PC-9 (cell line): ENCODE measurements around the gene E2F1. TPM values are rescaled to one million over a fixed set of nuclear protein-coding genes. Genes with fewer than 3 reads are reported as not detected.

Experiments used
- BruUV-seq: library from RNA; stranded (reverse); fragments of 400-500 nt; replicated peaks from 2 replicates; lab custom pipeline; 2021; lab: Mats Ljungman, UMichigan
- CTCF ChIA-PET: fragments of 300-600 bp; sonication (Branson Sonifier 250); formaldehyde crosslinking; loops from one replicate; lab custom pipeline; 2022; ENCODE audit warnings: antibody characterized with exemption; lab: Charles Lee
- POLR2A ChIA-PET: fragments of 300-600 bp; sonication (Branson Sonifier 250); formaldehyde crosslinking; loops from one replicate; lab custom pipeline; 2022; ENCODE audit warnings: antibody characterized with exemption; ENCODE audit not compliant: unreplicated experiment; lab: Charles Lee
- DNase-seq, 2 experiments: peaks; one replicate each; pipeline versions ENCODE4 v3.0.0 to v3.0.0-alpha.2; 2015 to 2022; ENCODE audit warnings: mixed read lengths in 1 of 2
- H2AFZ ChIP-seq: fragments of 200-600 bp; sonication (generic); 2 replicates; pipeline ENCODE4 v1.8.1; 2017; ENCODE audit warnings: antibody characterized with exemption
- H3F3A ChIP-seq: fragments of 200-600 bp; sonication (generic); 2 replicates; pipeline ENCODE4 v1.8.1; 2017; ENCODE audit warnings: antibody characterized with exemption, mild to moderate bottlenecking, low read depth; ENCODE audit not compliant: insufficient read depth
- H3K27ac ChIP-seq: fragments of 200-600 bp; sonication (generic); 2 replicates; pipeline ENCODE4 v1.6.1; 2016; ENCODE audit warnings: mixed run types
- H3K27me3 ChIP-seq: fragments of 200-600 bp; sonication (generic); 2 replicates; pipeline ENCODE4 v1.6.1; 2016; ENCODE audit warnings: low read depth, mixed run types; ENCODE audit not compliant: insufficient read depth
- H3K36me3 ChIP-seq: fragments of 200-600 bp; sonication (generic); 2 replicates; pipeline ENCODE4 v1.6.1; 2016; ENCODE audit warnings: low read depth, mixed run types
- H3K4me1 ChIP-seq: fragments of 200-600 bp; sonication (generic); replicated peaks from 2 replicates; pipeline ENCODE4 v1.6.1; 2016; ENCODE audit warnings: mixed run types; ENCODE audit not compliant: insufficient read depth
- H3K4me2 ChIP-seq: fragments of 200-600 bp; sonication (generic); 2 replicates; pipeline ENCODE4 v1.6.1; 2017; ENCODE audit warnings: mixed run types
- H3K4me3 ChIP-seq: fragments of 200-600 bp; sonication (generic); 2 replicates; pipeline ENCODE4 v1.6.1; 2016; ENCODE audit warnings: mixed run types
- H3K79me2 ChIP-seq: fragments of 200-600 bp; sonication (generic); 2 replicates; pipeline ENCODE4 v1.6.1; 2017; ENCODE audit warnings: low read depth, mixed run types
- H3K9me2 ChIP-seq: fragments of 200-600 bp; sonication (generic); 2 replicates; pipeline ENCODE4 v1.8.1; 2017; ENCODE audit warnings: mild to moderate bottlenecking; ENCODE audit not compliant: insufficient read depth
- H3K9me3 ChIP-seq: fragments of 200-600 bp; sonication (generic); 2 replicates; pipeline ENCODE4 v1.8.1; 2016; ENCODE audit warnings: low read depth; ENCODE audit not compliant: insufficient read depth
- H4K20me1 ChIP-seq: fragments of 200-600 bp; sonication (generic); 2 replicates; pipeline ENCODE4 v1.8.1; 2017; ENCODE audit not compliant: insufficient read depth
- CTCF ChIP-seq: fragments of 200-600 bp; sonication (generic); conservative IDR thresholded peaks from 2 replicates; pipeline ENCODE4 v1.6.1; 2017; ENCODE audit warnings: mixed run types, antibody characterized with exemption, mild to moderate bottlenecking, moderate library complexity
- EZH2 ChIP-seq: fragments of 200-600 bp; sonication (generic); IDR thresholded peaks from 2 replicates; pipeline ENCODE4 v1.8.0; 2017; ENCODE audit warnings: antibody characterized with exemption, low read depth
- intact Hi-C: fragments of 100-400 bp; cut with micrococcal nuclease; formaldehyde crosslinking; loops from one replicate; pipeline ENCODE4 v1.10.0; 2022; ENCODE audit not compliant: unreplicated experiment
- total RNA-seq: library from RNA; stranded (reverse); gene quantifications from 2 replicates; pipeline ENCODE4 v1.2.3, GENCODE V29; 2021

The E2F1 gene
- total RNA-seq, 1 experiment from 2014 or later, result 31.5 TPM

- H3K36me3 ChIP-seq, result 0 out of 2 replicates have a peak, but pooled peaks cover 6% of the 10 kb centered on the region
- intact Hi-C loops, result loop anchor here (1.0 to 10.0 kb wide), 5 partner anchors 211 to 571 kb away; partner anchors contain the start of gene RALY
- BruUV-seq, result no TSS peak
- DNase-seq, result peak; percentile 66 to 88
- ChIA-PET POLR2A (interaction anchor here (0.5 to 0.6 kb wide), 5 partner anchors 53 to 455 kb away, joined by 4 to 7 read pairs (median 5); no protein-coding TSS in a partner anchor), CTCF (interaction anchor here (0.6 to 1.0 kb wide), 4 partner anchors 37 to 405 kb away, joined by 3 to 9 read pairs (median 5); partner anchors contain the start of gene CBFA2T2)
- peak overlapping the region; percentile 62; the same call in 1 of the 2 replicates for H3K4me3 ChIP-seq
- peak overlapping the region; percentile 78 for H2AFZ ChIP-seq
- H3K4me1 ChIP-seq, result peaks cover 40% of the 10 kb centered on the region; the same call in 1 of the 2 replicates
- no peaks in the 10 kb centered on the region for H3K27me3 ChIP-seq
- H3F3A ChIP-seq, result peaks cover 50% of the 10 kb centered on the region
- H3K9me3 ChIP-seq, result no peaks in the 10 kb centered on the region
- H3K4me2 ChIP-seq, result peak overlapping the region; percentile 82
- H3K79me2 ChIP-seq, result peaks cover 26% of the 10 kb centered on the region
- no peaks in the 10 kb centered on the region for H3K9me2 ChIP-seq
- TF ChIP-seq EZH2, result no peak
- TF ChIP-seq CTCF, result peak; percentile 91
- no peaks in the 10 kb centered on the region for H4K20me1 ChIP-seq
- H3K27ac ChIP-seq, result peak overlapping the region; percentile 14; the same call in 1 of the 2 replicates
Observed at GRCh38 chr20:33667676-33668465, 18.3 kb downstream of the E2F1 start.

GRCh38 chr20:33667245-33667675 lies 18.9 kb downstream of the E2F1 start:
- H3K36me3 ChIP-seq, result 0 out of 2 replicates have a peak, but pooled peaks cover 6% of the 10 kb centered on the region
- ChIA-PET POLR2A (interaction anchor here (0.5 to 0.6 kb wide), 4 partner anchors 10 to 453 kb away, joined by 3 to 5 read pairs (median 4); no protein-coding TSS in a partner anchor), CTCF (interaction anchor here (0.6 to 1.0 kb wide), 4 partner anchors 18 to 281 kb away, joined by 3 to 9 read pairs (median 5); partner anchors contain the start of gene CBFA2T2)
- intact Hi-C loops, result loop anchor here (2.0 to 10.0 kb wide), 4 partner anchors 210 to 570 kb away; partner anchors contain the start of gene RALY
- no peaks in the 10 kb centered on the region for H3K9me2 ChIP-seq
- no peaks in the 10 kb centered on the region for H3K27me3 ChIP-seq
- peaks cover 20% of the 10 kb centered on the region for H3K79me2 ChIP-seq
- peak overlapping the region; percentile 82 for H3K4me2 ChIP-seq
- TF ChIP-seq CTCF (no peak), EZH2 (no peak)
- BruUV-seq, result no TSS peak
- H3K9me3 ChIP-seq, result no peaks in the 10 kb centered on the region
- H2AFZ ChIP-seq, result peak overlapping the region; percentile 78
- no peak for DNase-seq
- H4K20me1 ChIP-seq, result no peaks in the 10 kb centered on the region
- peaks cover 38% of the 10 kb centered on the region; the same call in 1 of the 2 replicates for H3K4me1 ChIP-seq
- H3F3A ChIP-seq, result peaks cover 49% of the 10 kb centered on the region
- H3K4me3 ChIP-seq, result peak overlapping the region; percentile 62
- H3K27ac ChIP-seq, result peak overlapping the region; percentile 14
